SK-N-SH (cell line): ENCODE results near the gene SPRYD4.

Experiments
- CHD2 ChIP-seq: fragments of 150-350 bp; IDR thresholded peaks from 2 replicates; pipeline ENCODE4 v1.6.1; 2018; ENCODE audit warnings: low read length; ENCODE audit not compliant: partially characterized antibody
- ELF1 ChIP-seq: IDR thresholded peaks from 2 replicates; pipeline ENCODE4 v1.4.0; 2012
- EP300 ChIP-seq, 2 experiments: IDR thresholded peaks; 2 replicates each; pipeline versions ENCODE4 v1.4.0 to v1.6.1; 2012; ENCODE audit warnings: borderline replicate concordance in 1 of 2, low read depth in 1 of 2, low read length in 1 of 2
- FOSL2 ChIP-seq: IDR thresholded peaks from 2 replicates; pipeline ENCODE4 v1.4.0; 2012; ENCODE audit warnings: low read depth, mild to moderate bottlenecking, moderate library complexity, borderline replicate concordance
- JUND ChIP-seq: IDR thresholded peaks from 2 replicates; pipeline ENCODE4 v1.4.0; 2012
- MEF2A ChIP-seq: IDR thresholded peaks from 2 replicates; pipeline ENCODE4 v1.4.0; 2012; ENCODE audit warnings: low read depth, borderline replicate concordance
- NFIC ChIP-seq: IDR thresholded peaks from 2 replicates; pipeline ENCODE4 v1.4.0; 2012; ENCODE audit warnings: borderline replicate concordance
- POLR2AphosphoS5 ChIP-seq: IDR thresholded peaks from 2 replicates; pipeline ENCODE4 v1.6.1; 2012; ENCODE audit warnings: low read depth, low read length
- SIN3A ChIP-seq: IDR thresholded peaks from 2 replicates; pipeline ENCODE4 v1.6.1; 2012; ENCODE audit warnings: low read depth, mild to moderate bottlenecking, low read length, moderate library complexity, borderline replicate concordance
- SMC3 ChIP-seq: IDR thresholded peaks from 2 replicates; pipeline ENCODE4 v1.6.1; 2012; ENCODE audit warnings: low read depth, low read length, improper control_type of control experiment
- TCF12 ChIP-seq: IDR thresholded peaks from 2 replicates; pipeline ENCODE4 v1.4.0; 2012
- TF ChIP-seq, protein P1 (sequence below): fragments of 200-600 bp; sonication (generic); IDR thresholded peaks from 2 replicates; pipeline ENCODE4 v1.6.1; 2017; ENCODE audit warnings: antibody characterized with exemption, mild to moderate bottlenecking, moderate library complexity
- TF ChIP-seq, protein P2 (sequence below): IDR thresholded peaks from 2 replicates; pipeline ENCODE4 v1.6.1; 2012; ENCODE audit warnings: mild to moderate bottlenecking, low read depth, low read length, moderate library complexity
- TF ChIP-seq, protein P3 (sequence below): fragments of 150-350 bp; IDR thresholded peaks from 2 replicates; pipeline ENCODE4 v1.6.1; 2016; ENCODE audit warnings: mild to moderate bottlenecking, low read depth, low read length

DNA sequence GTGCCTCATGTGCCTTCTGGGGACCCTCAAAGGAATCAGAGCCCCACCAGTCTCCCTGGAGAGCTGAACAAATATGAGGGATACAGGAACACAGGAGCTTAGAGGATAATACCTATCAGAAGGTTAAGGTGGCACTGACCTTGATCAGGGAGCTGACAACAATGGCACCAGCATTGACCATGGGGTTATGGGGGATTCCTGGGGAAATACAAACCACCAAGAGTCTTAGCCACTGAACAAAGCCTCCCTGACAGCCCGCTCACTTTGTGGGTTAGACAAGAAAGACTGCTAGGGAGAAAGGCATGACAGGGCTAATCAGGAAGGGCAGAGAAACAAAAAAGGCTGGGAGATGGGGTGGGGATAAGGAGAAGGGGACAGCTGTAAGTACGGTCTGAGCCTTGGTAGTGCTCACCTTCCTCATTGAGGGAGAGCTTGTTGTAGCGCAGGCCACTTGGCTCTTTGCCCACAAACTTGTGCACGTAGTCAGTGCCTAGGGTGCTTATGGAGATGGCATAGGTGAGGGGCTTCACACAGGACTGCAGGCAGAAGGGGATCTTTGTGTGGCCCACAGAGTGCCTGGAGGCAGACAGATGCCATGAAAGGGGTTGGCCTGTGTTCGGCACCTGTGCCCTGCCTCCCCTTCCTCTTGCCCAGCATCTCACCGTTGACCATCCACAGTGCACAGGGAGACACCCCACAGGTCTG is 9.3 kb downstream of the SPRYD4 start:
- TF ChIP-seq MEF2A: no peak
- no peak for TF ChIP-seq FOSL2
- TF ChIP-seq, protein P1, sequence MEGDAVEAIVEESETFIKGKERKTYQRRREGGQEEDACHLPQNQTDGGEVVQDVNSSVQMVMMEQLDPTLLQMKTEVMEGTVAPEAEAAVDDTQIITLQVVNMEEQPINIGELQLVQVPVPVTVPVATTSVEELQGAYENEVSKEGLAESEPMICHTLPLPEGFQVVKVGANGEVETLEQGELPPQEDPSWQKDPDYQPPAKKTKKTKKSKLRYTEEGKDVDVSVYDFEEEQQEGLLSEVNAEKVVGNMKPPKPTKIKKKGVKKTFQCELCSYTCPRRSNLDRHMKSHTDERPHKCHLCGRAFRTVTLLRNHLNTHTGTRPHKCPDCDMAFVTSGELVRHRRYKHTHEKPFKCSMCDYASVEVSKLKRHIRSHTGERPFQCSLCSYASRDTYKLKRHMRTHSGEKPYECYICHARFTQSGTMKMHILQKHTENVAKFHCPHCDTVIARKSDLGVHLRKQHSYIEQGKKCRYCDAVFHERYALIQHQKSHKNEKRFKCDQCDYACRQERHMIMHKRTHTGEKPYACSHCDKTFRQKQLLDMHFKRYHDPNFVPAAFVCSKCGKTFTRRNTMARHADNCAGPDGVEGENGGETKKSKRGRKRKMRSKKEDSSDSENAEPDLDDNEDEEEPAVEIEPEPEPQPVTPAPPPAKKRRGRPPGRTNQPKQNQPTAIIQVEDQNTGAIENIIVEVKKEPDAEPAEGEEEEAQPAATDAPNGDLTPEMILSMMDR: no peak
- no peak for TF ChIP-seq SIN3A
- TF ChIP-seq TCF12: no peak
- TF ChIP-seq POLR2AphosphoS5: no peak
- TF ChIP-seq, protein P2, sequence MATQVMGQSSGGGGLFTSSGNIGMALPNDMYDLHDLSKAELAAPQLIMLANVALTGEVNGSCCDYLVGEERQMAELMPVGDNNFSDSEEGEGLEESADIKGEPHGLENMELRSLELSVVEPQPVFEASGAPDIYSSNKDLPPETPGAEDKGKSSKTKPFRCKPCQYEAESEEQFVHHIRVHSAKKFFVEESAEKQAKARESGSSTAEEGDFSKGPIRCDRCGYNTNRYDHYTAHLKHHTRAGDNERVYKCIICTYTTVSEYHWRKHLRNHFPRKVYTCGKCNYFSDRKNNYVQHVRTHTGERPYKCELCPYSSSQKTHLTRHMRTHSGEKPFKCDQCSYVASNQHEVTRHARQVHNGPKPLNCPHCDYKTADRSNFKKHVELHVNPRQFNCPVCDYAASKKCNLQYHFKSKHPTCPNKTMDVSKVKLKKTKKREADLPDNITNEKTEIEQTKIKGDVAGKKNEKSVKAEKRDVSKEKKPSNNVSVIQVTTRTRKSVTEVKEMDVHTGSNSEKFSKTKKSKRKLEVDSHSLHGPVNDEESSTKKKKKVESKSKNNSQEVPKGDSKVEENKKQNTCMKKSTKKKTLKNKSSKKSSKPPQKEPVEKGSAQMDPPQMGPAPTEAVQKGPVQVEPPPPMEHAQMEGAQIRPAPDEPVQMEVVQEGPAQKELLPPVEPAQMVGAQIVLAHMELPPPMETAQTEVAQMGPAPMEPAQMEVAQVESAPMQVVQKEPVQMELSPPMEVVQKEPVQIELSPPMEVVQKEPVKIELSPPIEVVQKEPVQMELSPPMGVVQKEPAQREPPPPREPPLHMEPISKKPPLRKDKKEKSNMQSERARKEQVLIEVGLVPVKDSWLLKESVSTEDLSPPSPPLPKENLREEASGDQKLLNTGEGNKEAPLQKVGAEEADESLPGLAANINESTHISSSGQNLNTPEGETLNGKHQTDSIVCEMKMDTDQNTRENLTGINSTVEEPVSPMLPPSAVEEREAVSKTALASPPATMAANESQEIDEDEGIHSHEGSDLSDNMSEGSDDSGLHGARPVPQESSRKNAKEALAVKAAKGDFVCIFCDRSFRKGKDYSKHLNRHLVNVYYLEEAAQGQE: no peak
- TF ChIP-seq EP300 (IDR thresholded peaks at IDR 0.05; ENCODE audit: borderline replicate concordance in 1 of 2, low read depth in 1 of 2, low read length in 1 of 2): no peak
- no peak for TF ChIP-seq NFIC
- TF ChIP-seq CHD2: no peak
- TF ChIP-seq ELF1: no peak
- TF ChIP-seq SMC3: no peak
- TF ChIP-seq JUND: no peak
- TF ChIP-seq, protein P3, sequence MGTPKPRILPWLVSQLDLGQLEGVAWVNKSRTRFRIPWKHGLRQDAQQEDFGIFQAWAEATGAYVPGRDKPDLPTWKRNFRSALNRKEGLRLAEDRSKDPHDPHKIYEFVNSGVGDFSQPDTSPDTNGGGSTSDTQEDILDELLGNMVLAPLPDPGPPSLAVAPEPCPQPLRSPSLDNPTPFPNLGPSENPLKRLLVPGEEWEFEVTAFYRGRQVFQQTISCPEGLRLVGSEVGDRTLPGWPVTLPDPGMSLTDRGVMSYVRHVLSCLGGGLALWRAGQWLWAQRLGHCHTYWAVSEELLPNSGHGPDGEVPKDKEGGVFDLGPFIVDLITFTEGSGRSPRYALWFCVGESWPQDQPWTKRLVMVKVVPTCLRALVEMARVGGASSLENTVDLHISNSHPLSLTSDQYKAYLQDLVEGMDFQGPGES: no peak
